Central memory CD8-positive, alpha-beta T cell (primary cell): ENCODE results near the gene RAD51B.

Source experiments
- ATAC-seq: fragments of 150-1000 bp; cut with Tn5 transposase; replicated peaks from 2 replicates; pipeline ENCODE4 v1.10.0; 2022; ENCODE audit warnings: mild to moderate bottlenecking, moderate FRiP score, moderate number of reproducible peaks; ENCODE audit not compliant: poor library complexity, severe bottlenecking; ENCODE audit errors: extremely low read depth
- DNase-seq, 2 donors: peaks; one replicate each; pipeline ENCODE4 v3.0.0; 2021; ENCODE audit warnings: low spot score in 2 of 2
- H3K27ac Mint-ChIP-seq: one replicate; pipeline ENCODE4 v1.8.0; 2022; ENCODE audit warnings: low read depth, mild to moderate bottlenecking, moderate library complexity, mixed read lengths
- H3K27me3 Mint-ChIP-seq: one replicate; pipeline ENCODE4 v1.8.0; 2022; ENCODE audit warnings: mixed read lengths
- H3K36me3 Mint-ChIP-seq: one replicate; pipeline ENCODE4 v1.8.0; 2022; ENCODE audit warnings: mild to moderate bottlenecking, moderate library complexity, mixed read lengths; ENCODE audit not compliant: insufficient read depth
- H3K4me1 Mint-ChIP-seq: one replicate; pipeline ENCODE4 v1.8.0; 2022; ENCODE audit warnings: mixed read lengths
- H3K4me3 Mint-ChIP-seq: one replicate; pipeline ENCODE4 v1.8.0; 2022; ENCODE audit warnings: mild to moderate bottlenecking, moderate library complexity, mixed read lengths
- H3K9me3 Mint-ChIP-seq: one replicate; pipeline ENCODE4 v1.8.0; 2022; ENCODE audit warnings: mixed read lengths

RAD51B gene

DNA sequence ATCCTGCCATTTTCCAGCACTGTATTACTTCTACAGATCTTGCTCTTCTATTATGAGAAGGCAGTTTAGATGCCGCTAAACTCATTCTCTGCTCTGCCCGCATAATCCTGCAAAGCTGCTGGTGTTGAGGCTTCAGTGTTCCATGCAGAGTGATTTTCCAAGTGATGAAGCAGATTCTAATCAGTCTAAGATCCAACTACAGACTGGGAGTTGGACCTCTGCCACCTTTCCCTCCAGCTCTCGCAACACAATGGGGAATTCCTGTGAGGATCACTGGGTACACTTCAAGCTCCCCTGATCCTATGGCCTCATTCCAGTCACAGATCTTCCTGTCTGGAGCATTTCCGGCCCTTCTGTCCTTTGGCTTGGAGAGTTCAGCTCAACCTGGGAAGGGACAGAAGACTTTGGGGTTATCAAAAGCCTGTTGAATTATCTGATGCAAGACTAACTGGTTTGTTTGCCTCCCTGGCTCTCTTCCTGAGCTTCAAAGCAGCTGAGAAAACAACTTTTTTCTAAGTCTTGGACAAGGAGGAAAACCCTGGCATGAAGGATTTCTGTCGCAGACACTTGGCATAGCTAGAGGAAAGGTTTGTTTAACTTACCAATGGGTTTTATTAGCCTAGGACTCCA is 639.4 kb downstream of the RAD51B start:
- DNase-seq (no peak), ATAC-seq (no peak)
- Mint-ChIP-seq H3K27ac (no peak overlapping the region), H3K4me1 (no peaks in the 10 kb centered on the region), H3K27me3 (no peaks in the 10 kb centered on the region), H3K36me3 (no peaks in the 10 kb centered on the region), H3K4me3 (no peak overlapping the region), H3K9me3 (no peaks in the 10 kb centered on the region)

DNA sequence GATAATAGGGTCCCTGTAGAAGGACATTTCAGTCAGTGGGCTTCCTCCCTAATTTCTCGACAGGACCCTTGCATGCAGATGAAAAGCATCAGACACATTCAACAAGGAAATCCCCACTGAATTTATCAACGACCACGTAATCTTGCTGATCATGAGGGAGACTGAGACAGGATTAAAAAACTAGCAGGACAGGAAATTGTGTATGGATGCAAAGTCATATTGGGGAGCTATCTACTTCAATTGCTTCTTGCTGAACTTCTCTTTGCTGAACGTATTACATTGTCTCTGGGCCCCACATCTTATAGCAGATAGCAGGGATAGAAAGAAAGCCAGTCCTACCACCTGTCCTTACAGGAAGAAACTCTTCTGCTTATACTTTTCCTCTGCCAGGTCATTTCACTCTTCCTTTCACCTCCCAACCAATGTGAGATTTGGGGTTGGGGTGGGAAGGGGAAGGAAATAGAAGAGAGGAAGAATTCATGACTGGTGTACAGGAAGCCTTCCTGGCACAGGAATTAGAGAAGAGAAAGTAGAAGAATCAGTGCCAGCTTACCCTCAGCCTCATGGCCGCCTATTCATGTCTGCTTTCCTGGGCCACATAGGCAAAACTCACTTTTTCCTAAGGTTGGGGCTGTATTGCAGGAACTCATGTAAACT is 640.0 kb downstream of the RAD51B start:
- H3K27ac Mint-ChIP-seq = no peak overlapping the region
- H3K4me1 Mint-ChIP-seq = no peaks in the 10 kb centered on the region
- DNase-seq = no peak
- H3K36me3 Mint-ChIP-seq = no peaks in the 10 kb centered on the region
- H3K4me3 Mint-ChIP-seq = no peak overlapping the region
- H3K27me3 Mint-ChIP-seq = no peaks in the 10 kb centered on the region
- H3K9me3 Mint-ChIP-seq = no peaks in the 10 kb centered on the region
- no peak for ATAC-seq

GRCh38 chr14:68460541-68460940 is 641.0 kb downstream of the RAD51B start:
- no peaks in the 10 kb centered on the region for H3K9me3 Mint-ChIP-seq
- H3K27me3 Mint-ChIP-seq = no peaks in the 10 kb centered on the region
- no peak overlapping the region for H3K4me3 Mint-ChIP-seq
- H3K36me3 Mint-ChIP-seq = no peaks in the 10 kb centered on the region
- H3K4me1 Mint-ChIP-seq = no peaks in the 10 kb centered on the region
- H3K27ac Mint-ChIP-seq = no peak overlapping the region
- ATAC-seq (no peak), DNase-seq (no peak)

DNA sequence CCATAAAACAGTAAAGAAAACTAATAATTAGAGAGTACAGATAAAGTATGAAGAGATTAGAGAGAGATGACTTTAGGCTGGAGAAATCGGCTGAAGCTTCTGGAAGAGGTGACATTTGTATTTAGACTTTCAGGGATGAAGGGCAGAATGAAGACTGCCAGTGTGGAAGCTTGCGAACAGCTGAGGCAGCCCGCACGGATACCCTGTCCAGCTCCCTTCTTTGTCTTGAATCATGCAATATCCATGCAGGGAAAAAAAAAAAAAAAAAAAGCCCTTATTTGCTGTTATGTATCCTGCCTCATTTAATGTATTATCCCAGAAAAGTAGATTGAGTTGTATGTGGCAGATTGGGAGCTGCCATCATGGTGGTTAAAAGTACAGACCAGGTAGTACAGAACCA is 641.5 kb downstream of the RAD51B start:
- no peaks in the 10 kb centered on the region for H3K9me3 Mint-ChIP-seq
- H3K4me3 Mint-ChIP-seq = no peak overlapping the region
- no peaks in the 10 kb centered on the region for H3K27me3 Mint-ChIP-seq
- H3K36me3 Mint-ChIP-seq = no peaks in the 10 kb centered on the region
- DNase-seq = no peak
- no peak for ATAC-seq
- H3K27ac Mint-ChIP-seq = no peak overlapping the region
- no peaks in the 10 kb centered on the region for H3K4me1 Mint-ChIP-seq

DNA sequence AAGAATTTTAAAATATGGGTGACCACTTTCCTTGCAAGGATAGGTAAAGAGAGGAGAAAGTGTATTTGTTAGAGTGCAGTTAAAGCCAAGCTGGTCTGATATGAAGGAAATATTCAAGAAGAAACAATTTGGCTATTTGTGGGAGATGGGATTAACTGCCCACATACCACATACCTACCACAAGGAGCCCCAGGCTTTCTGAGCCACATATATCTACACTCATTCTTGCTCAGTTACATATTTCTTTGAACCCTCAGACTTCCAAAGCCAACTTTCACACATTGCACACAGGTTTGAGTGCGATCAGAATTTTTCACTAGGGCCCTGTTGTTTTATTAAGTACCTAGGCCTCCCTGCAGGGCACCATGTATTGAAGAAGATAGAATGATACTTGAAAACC is 643.1 kb downstream of the RAD51B start:
- Mint-ChIP-seq H3K36me3 (no peaks in the 10 kb centered on the region), H3K9me3 (no peaks in the 10 kb centered on the region), H3K27me3 (no peaks in the 10 kb centered on the region), H3K27ac (no peak overlapping the region), H3K4me3 (no peak overlapping the region), H3K4me1 (no peaks in the 10 kb centered on the region)
- no peak for ATAC-seq
- DNase-seq = no peak

DNA sequence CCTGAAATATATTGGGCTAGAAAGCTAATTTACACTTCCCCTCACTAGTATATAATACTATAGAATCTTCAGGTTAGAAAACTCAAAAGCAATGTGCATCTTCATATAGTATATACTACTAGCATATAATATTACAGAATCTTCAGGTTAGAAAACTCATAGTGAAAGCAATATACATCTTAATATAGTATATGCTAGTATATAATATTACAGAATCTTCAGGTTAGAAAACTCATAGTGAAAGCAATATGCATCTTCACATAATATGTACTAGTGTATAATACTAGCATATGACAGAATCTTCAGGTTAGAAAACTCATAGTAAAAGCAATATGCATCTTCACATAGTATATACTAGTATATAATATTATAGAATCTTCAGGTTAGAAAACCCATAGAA is 643.7 kb downstream of the RAD51B start:
- H3K9me3 Mint-ChIP-seq = no peaks in the 10 kb centered on the region
- no peak for DNase-seq
- ATAC-seq = no peak
- no peaks in the 10 kb centered on the region for H3K36me3 Mint-ChIP-seq
- no peak overlapping the region for H3K4me3 Mint-ChIP-seq
- H3K27ac Mint-ChIP-seq = no peak overlapping the region
- no peaks in the 10 kb centered on the region for H3K27me3 Mint-ChIP-seq
- peaks cover 4% of the 10 kb centered on the region for H3K4me1 Mint-ChIP-seq

DNA sequence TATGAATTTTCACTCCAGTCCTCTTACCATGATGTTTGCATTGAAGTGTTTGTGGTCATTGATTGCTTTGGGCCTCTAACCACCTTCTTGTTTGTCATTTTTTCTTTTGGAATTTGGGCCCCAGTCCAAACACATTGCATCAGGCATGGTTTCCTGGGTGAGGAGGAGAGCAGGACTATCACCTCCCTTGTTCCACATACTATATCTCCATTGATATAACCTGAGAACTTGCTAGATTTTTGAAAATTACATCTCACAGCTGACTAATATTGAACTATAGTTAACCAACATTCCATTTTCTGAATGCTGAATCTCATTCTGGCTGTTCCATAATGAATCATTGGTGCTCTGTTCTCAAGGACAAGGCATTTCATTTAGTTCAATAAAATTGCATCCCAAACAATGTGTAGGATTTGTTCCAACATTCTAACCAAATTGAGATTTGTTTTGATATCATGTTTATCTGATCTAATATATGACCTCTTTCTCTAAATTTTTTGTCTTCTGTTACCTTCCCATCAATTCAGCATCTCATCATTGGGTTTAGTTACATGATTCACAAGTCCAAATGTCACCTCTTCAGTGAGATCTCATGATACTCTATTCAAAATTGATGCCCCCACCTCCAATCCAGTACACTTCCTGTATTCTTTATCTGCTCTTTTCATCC is 644.3 kb downstream of the RAD51B start:
- no peaks in the 10 kb centered on the region for H3K36me3 Mint-ChIP-seq
- no peak overlapping the region for H3K4me3 Mint-ChIP-seq
- no peaks in the 10 kb centered on the region for H3K27me3 Mint-ChIP-seq
- DNase-seq (no peak), ATAC-seq (no peak)
- peaks cover 9% of the 10 kb centered on the region for H3K4me1 Mint-ChIP-seq
- H3K27ac Mint-ChIP-seq = peak overlapping the region; percentile 6
- H3K9me3 Mint-ChIP-seq = no peaks in the 10 kb centered on the region

- ATAC-seq (no peak), DNase-seq (no peak)
- no peaks in the 10 kb centered on the region for H3K9me3 Mint-ChIP-seq
- H3K27ac Mint-ChIP-seq = no peak overlapping the region
- H3K36me3 Mint-ChIP-seq = no peaks in the 10 kb centered on the region
- H3K4me3 Mint-ChIP-seq = no peak overlapping the region
- H3K27me3 Mint-ChIP-seq = no peaks in the 10 kb centered on the region
- H3K4me1 Mint-ChIP-seq = peaks cover 14% of the 10 kb centered on the region
Observed at GRCh38 chr14:68464711-68465110, 645.1 kb downstream of the RAD51B start.

- H3K4me3 Mint-ChIP-seq = no peak overlapping the region
- DNase-seq (no peak), ATAC-seq (no peak)
- no peak overlapping the region for H3K27ac Mint-ChIP-seq
- no peaks in the 10 kb centered on the region for H3K36me3 Mint-ChIP-seq
- H3K4me1 Mint-ChIP-seq = peaks cover 14% of the 10 kb centered on the region
- no peaks in the 10 kb centered on the region for H3K27me3 Mint-ChIP-seq
- no peaks in the 10 kb centered on the region for H3K9me3 Mint-ChIP-seq
Observed at GRCh38 chr14:68466491-68466977, 647.0 kb downstream of the RAD51B start.

DNA sequence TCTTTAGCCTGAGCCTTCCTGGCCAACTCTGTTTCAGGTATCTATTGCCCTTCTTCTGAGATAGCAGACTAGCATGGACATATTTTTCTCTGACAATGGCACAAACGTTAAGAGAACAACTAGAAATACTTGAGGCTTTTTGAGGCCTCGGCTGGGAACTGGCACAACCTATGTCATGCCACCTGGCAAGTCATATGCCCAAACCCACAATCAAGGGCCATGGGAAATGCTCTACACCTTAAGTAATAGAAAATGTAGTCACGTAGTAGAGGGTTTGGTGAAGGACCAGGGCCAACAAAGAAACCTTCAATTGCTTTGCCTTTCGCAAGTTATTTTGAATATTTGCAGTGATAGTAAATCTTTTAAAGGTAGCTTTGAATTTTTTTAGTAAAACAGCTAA is 647.8 kb downstream of the RAD51B start:
- Mint-ChIP-seq H3K9me3 (no peaks in the 10 kb centered on the region), H3K4me1 (peaks cover 14% of the 10 kb centered on the region), H3K4me3 (no peak overlapping the region), H3K27me3 (no peaks in the 10 kb centered on the region), H3K27ac (no peak overlapping the region), H3K36me3 (no peaks in the 10 kb centered on the region)
- ATAC-seq (no peak), DNase-seq (no peak)

DNA sequence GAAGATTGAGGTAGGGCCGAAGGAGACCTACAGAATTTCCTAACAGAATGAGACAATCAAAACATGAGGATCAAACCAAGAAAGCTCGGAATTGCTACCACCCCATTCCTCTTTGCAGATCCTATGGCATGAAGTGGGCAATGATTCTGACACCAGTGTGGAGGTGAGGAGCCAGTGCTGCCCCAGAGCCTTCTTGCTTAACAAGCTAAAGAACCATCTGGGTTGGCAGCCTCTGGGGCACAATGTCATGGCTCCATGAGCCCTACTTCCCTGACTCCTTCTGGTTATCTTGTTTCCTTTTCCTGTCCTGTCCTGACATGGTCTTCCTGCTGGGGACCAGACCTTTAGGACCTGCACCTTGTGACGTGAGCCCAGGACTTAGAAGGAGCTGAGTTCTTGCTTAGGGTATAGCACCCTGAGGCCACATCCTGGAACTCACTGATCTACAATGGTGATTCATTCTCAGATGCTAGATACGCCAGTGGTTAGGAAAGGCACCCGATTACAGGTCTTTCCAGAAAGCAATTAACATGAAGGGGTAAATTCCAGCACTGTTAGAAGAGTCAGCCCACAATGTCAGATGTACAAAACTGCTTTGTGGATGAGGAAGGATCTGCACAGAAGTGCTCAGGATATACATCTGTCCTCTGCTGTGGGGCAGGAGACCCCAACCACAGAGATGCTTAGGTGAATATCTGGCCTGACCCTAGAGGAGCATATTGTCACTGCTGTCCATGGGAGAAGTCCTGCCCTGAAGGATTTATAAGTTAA is 649.0 kb downstream of the RAD51B start:
- DNase-seq (no peak), ATAC-seq (peak; percentile 92)
- H3K4me1 Mint-ChIP-seq = peaks cover 14% of the 10 kb centered on the region
- H3K27me3 Mint-ChIP-seq = no peaks in the 10 kb centered on the region
- H3K4me3 Mint-ChIP-seq = no peak overlapping the region
- no peak overlapping the region for H3K27ac Mint-ChIP-seq
- H3K36me3 Mint-ChIP-seq = no peaks in the 10 kb centered on the region
- no peaks in the 10 kb centered on the region for H3K9me3 Mint-ChIP-seq

DNA sequence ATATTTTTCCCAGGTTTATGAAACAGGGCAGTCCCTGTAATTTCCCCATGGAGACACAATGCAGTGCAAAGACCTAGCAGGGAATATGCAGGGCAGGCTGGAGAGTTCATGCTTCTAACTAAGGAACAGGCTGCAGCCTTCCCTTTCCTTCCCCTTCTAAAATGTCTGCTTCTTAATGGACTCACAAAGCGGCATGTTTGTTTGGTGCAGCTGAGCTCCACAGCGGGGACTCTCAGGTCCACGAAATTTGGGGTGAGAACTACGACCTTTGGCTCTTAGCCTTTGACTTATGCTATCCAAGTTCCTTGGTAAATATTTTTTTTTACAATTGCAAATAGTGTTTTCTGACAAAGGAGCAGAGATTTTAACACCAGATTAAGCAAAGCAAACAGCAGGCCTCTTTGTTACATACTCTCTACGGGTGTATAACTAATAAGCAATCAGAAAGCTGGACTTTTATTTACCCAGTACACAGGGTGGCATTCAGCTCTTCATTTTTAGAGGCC is 649.7 kb downstream of the RAD51B start:
- Mint-ChIP-seq H3K27ac (no peak overlapping the region), H3K4me3 (no peak overlapping the region)

More for the DNA sequence above, 649.7 kb downstream of the RAD51B start:
- ATAC-seq (no peak), DNase-seq (no peak)
- Mint-ChIP-seq H3K36me3 (no peaks in the 10 kb centered on the region), H3K4me1 (peaks cover 14% of the 10 kb centered on the region), H3K27me3 (no peaks in the 10 kb centered on the region), H3K9me3 (no peaks in the 10 kb centered on the region)
